DMS 273 (cell line): ENCODE measurements around the gene CCL20.
"Not testable (repeated sequence)": the region's sequence is repeated elsewhere in the genome, so short reads cannot be mapped to it uniquely, and the experiment has no call there.

Experiments used
- DNase-seq: peaks from one replicate; lab custom pipeline; 2025; ENCODE audit not compliant: unreplicated experiment; lab: John Stamatoyannopoulos, UW

The CCL20 gene

GRCh38 chr2:227813562-227814353, at the start of gene CCL20:
CCL20 (plus strand) TSS chr2:227813842; CDS start chr2:227813912, 70 bp downstream.
- no peak for DNase-seq

- no peak for DNase-seq
Measured at GRCh38 chr2:227765788-227766372, 47.8 kb upstream of the CCL20 start.

- DNase-seq = peak; percentile 88
Measured at GRCh38 chr2:227766373-227766883, 47.2 kb upstream of the CCL20 start.

GRCh38 chr2:227767830-227768229, 45.8 kb upstream of the CCL20 start:
- no peak for DNase-seq

- DNase-seq = no peak
Measured at GRCh38 chr2:227772197-227772661, 41.4 kb upstream of the CCL20 start.

GRCh38 chr2:227772932-227773331, 40.7 kb upstream of the CCL20 start:
- no peak for DNase-seq

GRCh38 chr2:227774011-227774624, 39.5 kb upstream of the CCL20 start:
- peak; percentile 44 for DNase-seq

- DNase-seq = no peak
Measured at GRCh38 chr2:227774895-227775842, 38.5 kb upstream of the CCL20 start.

GRCh38 chr2:227780981-227781615, 32.5 kb upstream of the CCL20 start:
- no peak for DNase-seq

GRCh38 chr2:227781841-227782240, 31.8 kb upstream of the CCL20 start:
- no peak for DNase-seq

GRCh38 chr2:227782804-227783203, 30.8 kb upstream of the CCL20 start:
- DNase-seq = no peak

GRCh38 chr2:227783404-227784138, 30.1 kb upstream of the CCL20 start:
- DNase-seq = no peak

GRCh38 chr2:227785293-227785692, 28.3 kb upstream of the CCL20 start:
- DNase-seq = no peak

GRCh38 chr2:227788561-227789018, 25.1 kb upstream of the CCL20 start:
- DNase-seq = no peak

- no peak for DNase-seq
Measured at GRCh38 chr2:227789803-227790202, 23.8 kb upstream of the CCL20 start.

- DNase-seq = no peak
Measured at GRCh38 chr2:227793148-227793712, 20.4 kb upstream of the CCL20 start.

GRCh38 chr2:227796045-227796711, 17.5 kb upstream of the CCL20 start:
- DNase-seq = no peak

- not testable (repeated sequence) for DNase-seq
Measured at GRCh38 chr2:227796768-227797167, 16.9 kb upstream of the CCL20 start.

- no peak for DNase-seq
Measured at GRCh38 chr2:227799202-227799601, 14.4 kb upstream of the CCL20 start.
